Testis (tissue), 3 donors: ENCODE results near the gene PAX7. TPM values are rescaled to one million over a fixed set of nuclear protein-coding genes. Genes with fewer than 3 reads are reported as not detected.

Source experiments
- DNase-seq: peaks from one replicate; pipeline ENCODE4 v3.0.0-alpha.2; 2019
- H3K27ac ChIP-seq, 2 donors: fragments of 200-600 bp; sonication (generic); one replicate each; pipeline ENCODE4 v1.5.1; 2019
- H3K27me3 ChIP-seq: fragments of 200-600 bp; sonication (generic); one replicate; pipeline ENCODE4 v1.5.1; 2019
- H3K36me3 ChIP-seq: fragments of 200-600 bp; sonication (generic); one replicate; pipeline ENCODE4 v1.5.1; 2017; ENCODE audit warnings: low read depth; ENCODE audit errors: missing control alignments
- H3K4me1 ChIP-seq: fragments of 200-600 bp; sonication (generic); one replicate; pipeline ENCODE4 v1.5.1; 2019
- H3K4me3 ChIP-seq, 2 donors: fragments of 200-600 bp; sonication (generic); one replicate each; pipeline ENCODE4 v1.5.1; 2017 to 2019
- H3K9me3 ChIP-seq: fragments of 200-600 bp; sonication (generic); one replicate; pipeline ENCODE4 v1.5.1; 2017
- CTCF ChIP-seq, 3 experiments: fragments of 450-650 bp in 2 of 3; fragments of 200-600 bp in 1 of 3; sonication (generic) in 1 of 3; IDR thresholded peaks; one replicate each; pipeline ENCODE4 v1.5.1; 2016 to 2019; ENCODE audit warnings: antibody characterized with exemption in 3 of 3, mild to moderate bottlenecking in 2 of 3, moderate library complexity in 1 of 3
- POLR2A ChIP-seq: fragments of 450-650 bp; IDR thresholded peaks from one replicate; pipeline ENCODE4 v1.6.1; 2017; ENCODE audit warnings: antibody characterized with exemption, mild to moderate bottlenecking, moderate library complexity
- WGBS, 2 donors: methylation state at CpG; one replicate each; pipeline ENCODE4 v1.1.5; 2018; 5-methylcytosine and 5-hydroxymethylcytosine counted together
- intact Hi-C: fragments of 100-400 bp; cut with DNase I; formaldehyde crosslinking; loops from one replicate; pipeline ENCODE4 v1.15.1; 2023; ENCODE audit warnings: low total_unique reads
- polyA plus RNA-seq: library from polyadenylated mRNA; stranded (reverse); fragments of 350-450 nt; fragmentation: Illumina TruSeq; extraction: RNeasy Lipid Tissue Mini Kit (QIAGEN cat#74804); gene quantifications from one replicate; pipeline ENCODE4 v1.2.3, GENCODE V29; 2014; ENCODE audit warnings: low read depth, low replicate concordance; ENCODE audit not compliant: insufficient read depth
- total RNA-seq, 2 donors: library from RNA; depleted of rRNA; stranded (reverse); fragments of >200 nt; gene quantifications; one replicate each; pipeline ENCODE4 v1.2.3, GENCODE V29; 2016

PAX7 gene
- total and polyA plus RNA-seq, 3 donors from 2014 or later = 0.16 to 0.37 (median 0.18) TPM

- TF ChIP-seq CTCF (IDR thresholded peaks at IDR 0.05) = no peak
- TF ChIP-seq POLR2A = no peak
- H3K9me3 ChIP-seq = no peaks in the 10 kb centered on the region
- no peaks in the 10 kb centered on the region for H3K27me3 ChIP-seq
- 81 to 93% methylated on average over 3 of the region's 3 CpGs for WGBS, 2 donors
- H3K4me3 ChIP-seq = no peak overlapping the region
- no peak overlapping the region for H3K27ac ChIP-seq
- intact Hi-C loops = no loop called here
- no peaks in the 10 kb centered on the region for H3K36me3 ChIP-seq
- H3K4me1 ChIP-seq = no peaks in the 10 kb centered on the region
- DNase-seq = no peak
Measured at GRCh38 chr1:18786149-18786548, 155.5 kb downstream of the PAX7 start.

GRCh38 chr1:18787825-18788385 is 157.3 kb downstream of the PAX7 start:
- intact Hi-C loops = no loop called here
- TF ChIP-seq CTCF (IDR thresholded peaks at IDR 0.05) = no peak
- 41 to 52% methylated on average over 3 of the region's 3 CpGs for WGBS, 2 donors
- Histone ChIP-seq H3K27ac (no peak overlapping the region), H3K4me1 (no peaks in the 10 kb centered on the region), H3K4me3 (no peak overlapping the region), H3K27me3 (no peaks in the 10 kb centered on the region), H3K9me3 (no peaks in the 10 kb centered on the region), H3K36me3 (no peaks in the 10 kb centered on the region)
- no peak for DNase-seq

DNA sequence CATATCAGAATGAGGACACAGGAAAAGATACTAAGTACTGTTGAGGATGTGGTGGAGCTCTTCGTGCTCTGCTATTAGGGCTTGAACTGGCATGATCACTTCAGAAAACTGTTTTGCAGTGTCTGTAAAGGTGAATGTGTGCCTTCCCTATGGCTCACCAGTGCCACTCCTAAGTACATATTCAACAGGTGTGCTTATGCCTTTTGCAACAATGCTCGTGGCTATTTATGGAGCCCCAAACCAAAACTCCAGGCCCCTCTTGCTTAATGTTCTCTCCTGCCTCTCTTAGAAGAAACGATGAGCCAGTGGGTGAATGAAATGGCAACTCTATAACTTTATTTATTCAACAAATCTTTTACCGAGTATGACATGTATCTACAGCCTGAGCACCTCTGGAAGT is 158.6 kb downstream of the PAX7 start:
- no peak for TF ChIP-seq POLR2A
- no peak for TF ChIP-seq CTCF (IDR thresholded peaks at IDR 0.05)
- H3K9me3 ChIP-seq = no peaks in the 10 kb centered on the region
- no peaks in the 10 kb centered on the region for H3K4me1 ChIP-seq
- DNase-seq = no peak
- H3K36me3 ChIP-seq = no peaks in the 10 kb centered on the region
- intact Hi-C loops = no loop called here
- H3K27me3 ChIP-seq = no peaks in the 10 kb centered on the region
- H3K4me3 ChIP-seq = no peak overlapping the region
- 82 to 93% methylated on average over 4 of the region's 4 CpGs for WGBS, 2 donors
- no peak overlapping the region for H3K27ac ChIP-seq

- DNase-seq = no peak
- no peak for TF ChIP-seq CTCF (IDR thresholded peaks at IDR 0.05)
- TF ChIP-seq POLR2A = no peak
- 79 to 90% methylated on average over 3 of the region's 3 CpGs for WGBS, 2 donors
- no peaks in the 10 kb centered on the region for H3K36me3 ChIP-seq
- H3K27ac ChIP-seq = no peak overlapping the region
- no peaks in the 10 kb centered on the region for H3K27me3 ChIP-seq
- intact Hi-C loops = no loop called here
- H3K9me3 ChIP-seq = no peaks in the 10 kb centered on the region
- H3K4me1 ChIP-seq = no peaks in the 10 kb centered on the region
- no peak overlapping the region for H3K4me3 ChIP-seq
Measured at GRCh38 chr1:18792747-18793146, 162.1 kb downstream of the PAX7 start.

DNA sequence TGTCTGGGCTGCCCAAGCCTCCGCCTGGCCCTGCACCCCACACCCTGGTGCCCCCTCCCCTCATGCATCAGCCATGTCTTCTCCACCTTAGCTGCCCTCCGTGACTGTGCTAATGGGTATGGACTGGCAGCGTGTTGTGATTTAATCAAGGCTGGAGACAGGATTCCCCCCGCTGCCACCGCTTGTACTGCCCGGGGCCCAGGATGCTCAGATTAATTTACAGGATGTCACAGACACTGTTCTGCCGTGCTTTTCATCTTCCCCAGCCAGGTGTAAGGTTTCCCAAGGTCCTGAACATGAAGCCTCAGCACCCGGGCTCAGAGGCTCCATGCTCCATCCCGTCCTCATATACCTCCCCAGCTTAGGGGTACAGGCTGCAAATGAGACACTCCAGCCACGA is 162.5 kb downstream of the PAX7 start:
- TF ChIP-seq POLR2A (no peak), CTCF (IDR thresholded peaks at IDR 0.05) (no peak)

More for the DNA sequence above, 162.5 kb downstream of the PAX7 start:
- 74 to 78% methylated on average over 9 to 10 of the region's 10 CpGs for WGBS, 2 donors
- intact Hi-C loops = no loop called here
- no peaks in the 10 kb centered on the region for H3K4me1 ChIP-seq
- no peak for DNase-seq
- H3K27me3 ChIP-seq = no peaks in the 10 kb centered on the region
- no peak overlapping the region for H3K4me3 ChIP-seq
- H3K27ac ChIP-seq = no peak overlapping the region
- H3K9me3 ChIP-seq = no peaks in the 10 kb centered on the region
- H3K36me3 ChIP-seq = no peaks in the 10 kb centered on the region
